GM15510 (cell line): ENCODE results near the gene TGIF2.

Experiments
- POLR2A ChIP-seq: IDR thresholded peaks from 3 replicates; pipeline ENCODE4 v1.6.1; 2011; ENCODE audit warnings: borderline replicate concordance; ENCODE audit not compliant: insufficient read length; ENCODE audit errors: extremely low read depth

Gene TGIF2

DNA sequence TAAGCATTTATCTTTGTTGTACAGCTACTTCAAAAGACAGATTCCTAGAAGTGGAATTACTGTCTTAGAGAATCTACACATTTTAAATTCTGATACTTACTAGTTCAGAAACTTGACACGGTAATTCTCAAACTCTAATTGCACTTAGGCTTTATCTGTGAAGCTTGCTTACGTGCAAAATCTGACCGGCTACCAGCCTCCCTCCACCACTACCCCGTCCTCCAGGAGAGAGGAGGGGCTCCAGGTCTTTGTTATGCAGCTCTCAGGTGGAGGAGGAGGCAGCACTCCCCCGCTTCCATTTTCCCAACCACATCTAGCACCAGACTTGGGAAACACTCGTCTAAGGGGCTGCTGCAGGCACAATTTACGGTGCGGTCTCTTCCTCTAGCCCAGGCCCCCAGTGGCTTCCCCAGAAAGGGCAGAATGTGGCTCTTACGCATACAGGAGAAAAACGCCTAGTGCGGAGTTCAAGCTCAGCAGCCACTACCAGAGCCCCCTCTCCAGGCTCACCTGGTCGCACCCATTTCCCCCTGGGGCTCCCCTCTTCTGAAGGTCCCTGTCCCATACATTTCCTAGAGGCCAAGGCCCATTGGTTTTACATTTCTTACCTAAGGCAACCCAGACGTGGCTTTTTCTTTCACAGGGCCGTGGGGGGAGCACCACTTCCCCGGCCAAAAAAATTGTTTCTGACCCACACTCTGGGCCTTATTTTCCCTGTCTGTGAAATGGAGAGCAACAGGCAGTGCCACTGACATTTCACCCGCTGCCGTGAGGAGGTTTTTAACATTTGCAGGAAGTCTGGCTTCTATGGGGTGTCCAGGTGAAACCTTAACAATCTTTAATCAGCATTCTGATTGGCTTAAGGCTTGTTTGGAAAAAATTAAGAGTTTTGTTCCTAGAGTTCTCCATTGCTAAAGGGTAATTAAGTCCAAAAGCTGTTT is 1.6 kb upstream of the TGIF2 start:
- TF ChIP-seq POLR2A, result no peak

- TF ChIP-seq POLR2A, result no peak
These were observed 695 bp upstream of the TGIF2 start for GRCh38 chr20:36572701-36573102.

DNA sequence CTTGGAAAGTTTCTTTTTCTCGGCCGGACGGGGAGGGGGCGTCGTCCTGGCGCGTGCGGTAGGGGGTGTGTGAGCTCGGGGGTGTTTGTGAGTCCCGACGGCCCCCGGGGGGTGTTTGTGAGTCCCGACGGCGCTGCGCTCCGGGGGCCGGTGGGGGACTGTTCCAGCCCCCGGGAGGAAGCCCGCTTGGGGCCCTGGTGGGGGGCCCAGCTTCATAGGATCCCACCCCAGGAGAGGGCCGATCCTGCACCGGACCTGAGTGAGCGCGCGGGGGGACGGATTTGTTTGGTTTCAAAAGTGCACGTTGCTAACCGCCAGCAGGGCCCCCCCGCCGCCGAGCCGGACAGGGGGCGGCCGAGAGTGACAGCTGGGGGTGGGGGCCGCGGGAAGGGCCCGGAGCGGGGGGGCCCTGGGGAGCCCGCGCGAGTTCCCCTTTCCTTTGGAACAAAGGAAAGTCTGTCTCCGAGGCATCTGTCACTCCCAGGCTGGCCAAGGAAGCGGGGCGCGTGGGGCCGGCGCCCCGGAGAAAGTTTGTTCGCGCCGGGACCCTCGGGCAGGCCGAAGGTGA is 485 bp downstream of the TGIF2 start:
- no peak for TF ChIP-seq POLR2A

GRCh38 chr20:36574366-36575135 is 1.2 kb downstream of the TGIF2 start:
- peak; percentile 34 for TF ChIP-seq POLR2A

DNA sequence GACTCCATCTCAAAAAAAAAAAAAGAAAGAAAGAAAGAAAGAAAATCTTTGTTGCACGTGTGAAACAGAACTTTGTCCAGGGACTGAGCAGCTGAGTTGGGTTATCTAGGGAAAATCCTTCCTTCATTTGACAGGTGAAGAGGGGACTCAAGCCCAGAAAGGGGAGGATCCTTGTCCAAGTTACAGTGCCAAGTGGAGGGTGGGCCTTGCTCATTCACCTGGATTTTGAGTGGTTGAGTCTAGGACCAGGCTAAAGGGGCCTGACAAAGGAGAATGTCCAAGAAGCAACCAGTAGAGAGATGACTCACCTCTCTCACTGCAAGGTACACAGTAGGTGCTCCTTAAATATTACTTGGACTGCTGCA is 2.7 kb downstream of the TGIF2 start:
- no peak for TF ChIP-seq POLR2A

- TF ChIP-seq POLR2A, result no peak
These were observed 5.1 kb downstream of the TGIF2 start for GRCh38 chr20:36578356-36579041.

- TF ChIP-seq POLR2A, result no peak
These were observed 6.7 kb downstream of the TGIF2 start for GRCh38 chr20:36579996-36580545.

GRCh38 chr20:36582322-36582721 is 8.9 kb downstream of the TGIF2 start:
- TF ChIP-seq POLR2A, result no peak

DNA sequence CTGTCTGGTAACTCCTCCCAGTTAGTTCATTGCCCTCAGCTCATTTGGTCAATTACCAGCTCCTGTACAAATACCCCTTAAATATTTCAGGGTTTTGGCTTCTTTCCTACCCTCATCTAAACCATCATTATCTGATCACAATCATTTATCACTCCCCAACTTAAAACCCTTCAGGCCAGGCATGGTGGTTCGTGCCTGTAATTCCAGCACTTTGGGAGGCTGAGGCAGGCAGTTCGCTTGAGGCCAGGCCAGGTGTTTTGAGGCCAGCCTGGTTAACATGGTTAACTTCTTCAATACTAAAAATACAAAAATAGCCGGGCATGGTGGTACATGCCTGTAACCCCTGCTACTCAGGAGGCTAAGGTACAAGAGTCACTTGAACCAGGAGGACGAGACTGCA is 9.4 kb downstream of the TGIF2 start:
- TF ChIP-seq POLR2A, result no peak

- TF ChIP-seq POLR2A, result no peak
These were observed 10.7 kb downstream of the TGIF2 start for GRCh38 chr20:36584018-36584481.

DNA sequence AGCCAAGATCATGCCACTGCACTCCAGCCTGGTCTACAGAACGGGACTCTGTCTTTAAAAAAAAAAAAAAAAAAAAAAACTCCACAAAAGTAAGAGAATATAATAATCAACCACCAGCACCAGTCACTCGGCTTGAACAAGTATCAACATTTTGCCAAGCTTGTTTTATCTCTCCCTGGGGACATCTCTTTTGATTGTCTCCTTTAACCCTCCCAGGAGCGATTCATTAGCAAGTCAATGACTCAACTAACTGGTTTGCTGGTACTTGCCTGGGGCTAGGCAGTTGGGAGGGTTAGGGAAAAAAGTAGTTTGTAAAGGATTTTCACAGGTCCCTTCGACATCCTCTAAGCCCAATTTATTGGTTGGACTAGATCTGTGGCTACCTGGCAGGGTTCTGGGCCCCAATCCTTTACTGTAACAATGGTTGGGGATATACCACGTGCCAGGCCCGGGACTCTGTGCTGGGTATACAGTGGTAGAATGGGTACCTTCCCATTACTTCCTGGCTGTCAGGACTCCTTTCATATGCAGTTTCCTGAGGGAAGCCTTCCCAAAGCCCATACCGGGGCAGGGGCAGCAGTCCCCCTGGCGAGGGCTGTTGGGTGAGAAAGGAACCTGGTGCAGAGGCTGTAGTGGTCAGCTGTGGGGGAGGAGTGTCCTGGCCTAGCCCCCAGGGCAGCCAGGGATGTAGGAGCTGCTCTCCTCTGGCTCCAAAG is 12.2 kb downstream of the TGIF2 start:
- TF ChIP-seq POLR2A, result no peak

- TF ChIP-seq POLR2A, result no peak
These were observed 14.1 kb downstream of the TGIF2 start for GRCh38 chr20:36587388-36588070.

- TF ChIP-seq POLR2A, result no peak
These were observed 17.9 kb downstream of the TGIF2 start for GRCh38 chr20:36591281-36591680.
